ENCODE measurements around the gene MYL1.

MYL1 gene

DNA sequence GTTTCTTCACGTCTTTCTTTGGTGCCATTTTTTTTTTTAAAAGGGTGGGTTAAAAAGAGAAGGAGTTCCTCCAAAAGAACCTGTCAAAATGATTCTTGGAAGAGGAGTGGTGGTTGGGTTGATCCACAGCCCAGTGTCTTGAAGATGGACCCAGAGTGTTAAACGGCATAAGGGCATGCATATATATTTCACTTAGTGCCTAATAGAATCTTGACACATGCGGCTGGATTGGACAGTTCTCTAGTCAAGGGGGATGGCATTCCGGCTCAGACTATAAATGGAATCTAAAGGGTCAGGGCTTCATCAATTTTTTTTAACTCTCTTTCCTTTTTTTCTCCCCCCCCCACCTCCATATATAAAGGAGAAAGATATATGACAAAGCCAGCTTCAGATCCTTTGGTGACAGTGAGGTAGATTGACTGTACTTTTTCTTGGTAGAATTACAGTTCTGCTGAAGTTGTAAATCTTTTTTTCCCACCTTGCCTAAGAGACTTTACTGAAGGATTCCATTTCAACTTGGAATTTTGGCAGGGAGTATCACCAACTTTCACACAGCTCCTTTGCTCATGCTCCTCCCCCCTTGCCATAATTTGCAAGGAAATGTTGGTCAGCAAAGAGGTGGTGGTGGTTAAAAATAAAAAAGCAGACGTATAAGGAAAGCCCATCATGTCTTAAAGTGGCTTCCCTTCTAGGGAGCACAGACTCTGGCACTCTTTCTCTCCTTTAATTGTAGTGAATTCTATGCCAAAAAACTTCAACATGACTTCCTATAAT lies at the start of gene MYL1:
MYL1 (minus strand) TSS at position 160 of the 774 bp plus-strand sequence; CDS start at position 28, 132 bp downstream.
- in situ Hi-C loops (cut with MboI; ENCODE audit: low sequenced_read_pairs), result no loop called here

DNA sequence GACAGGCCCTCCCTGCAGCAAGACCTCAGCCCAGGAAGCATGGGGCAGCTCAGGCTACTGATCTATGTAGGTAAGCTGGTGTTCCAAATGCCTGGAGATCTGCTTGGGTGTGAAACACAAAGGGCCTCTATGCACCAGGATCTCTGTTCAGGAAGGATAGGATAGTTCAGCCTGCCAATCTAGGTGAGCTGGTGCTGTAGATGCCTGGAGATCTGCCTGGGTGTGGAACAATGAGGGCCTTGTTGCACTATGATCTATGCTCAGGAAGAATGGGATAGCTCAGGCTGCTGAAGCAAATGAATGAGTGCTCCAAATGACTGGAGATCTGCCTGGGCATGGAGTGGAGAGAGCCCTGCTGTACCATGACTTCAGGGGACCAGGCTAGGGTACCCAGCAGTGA lies 48.9 kb upstream of the MYL1 start:
- in situ Hi-C loops (cut with MboI; ENCODE audit: low sequenced_read_pairs), result no loop called here

DNA sequence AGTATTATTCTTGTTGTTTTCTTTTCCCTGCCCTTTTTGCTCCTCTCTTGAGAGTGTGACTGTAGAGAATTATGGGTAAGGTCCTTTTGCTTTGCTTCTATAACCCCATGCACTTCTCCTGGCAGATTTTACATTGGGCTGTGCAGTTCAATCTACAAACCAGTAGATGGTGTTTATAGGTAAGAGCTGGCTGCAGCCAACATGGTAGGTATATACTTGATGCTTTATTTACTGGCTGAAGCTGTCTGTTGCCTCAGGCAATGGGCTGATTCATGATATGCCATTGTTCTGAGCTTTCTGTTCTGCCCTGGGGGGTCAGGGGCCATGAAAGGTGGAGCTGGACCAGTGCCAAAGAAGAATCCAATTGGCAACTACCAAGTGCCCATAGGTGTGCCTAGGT lies 48.3 kb upstream of the MYL1 start:
- in situ Hi-C loops (cut with MboI; ENCODE audit: low sequenced_read_pairs), result no loop called here

DNA sequence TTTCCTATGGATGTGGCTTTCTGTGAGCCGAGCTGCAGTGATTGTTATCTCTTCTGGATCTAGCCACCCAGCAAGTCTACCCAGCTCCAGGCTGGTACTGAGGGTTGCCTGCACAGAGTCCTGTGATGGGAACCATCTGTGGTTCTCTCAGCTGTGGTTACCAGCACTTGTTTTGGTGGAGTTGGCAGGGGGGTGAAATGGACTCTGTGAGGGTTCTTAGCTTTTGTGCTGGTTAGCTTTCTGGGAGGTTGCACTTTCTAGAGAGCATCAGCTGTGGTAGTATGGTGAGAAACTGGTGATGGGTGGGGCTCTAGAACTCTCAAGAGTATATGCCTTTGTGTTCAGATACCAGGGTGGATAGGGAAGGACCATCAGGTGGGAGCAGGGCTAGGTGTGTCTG lies 45.4 kb upstream of the MYL1 start:
- in situ Hi-C loops (cut with MboI; ENCODE audit: low sequenced_read_pairs), result no loop called here

DNA sequence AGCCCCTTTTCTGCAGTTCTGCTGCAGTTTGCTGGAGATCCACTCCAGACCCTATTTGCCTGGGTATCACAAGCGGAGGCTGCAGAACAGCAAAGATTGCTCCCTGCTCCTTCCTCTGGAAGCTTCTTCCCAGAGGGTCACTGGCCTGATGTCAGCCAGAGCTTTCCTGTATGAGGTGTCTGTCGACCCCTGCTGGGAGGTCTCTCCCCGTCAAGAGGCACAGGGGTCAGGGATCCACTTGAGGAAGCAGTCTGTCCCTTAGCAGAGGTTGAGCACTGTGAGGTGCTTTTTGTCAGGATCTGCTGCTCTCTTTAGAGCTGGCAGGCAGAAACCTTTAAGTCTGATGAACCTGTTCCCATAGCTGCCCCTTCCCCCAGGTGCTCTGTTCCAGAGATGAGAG lies 42.0 kb upstream of the MYL1 start:
- in situ Hi-C loops (cut with MboI; ENCODE audit: low sequenced_read_pairs), result no loop called here

DNA sequence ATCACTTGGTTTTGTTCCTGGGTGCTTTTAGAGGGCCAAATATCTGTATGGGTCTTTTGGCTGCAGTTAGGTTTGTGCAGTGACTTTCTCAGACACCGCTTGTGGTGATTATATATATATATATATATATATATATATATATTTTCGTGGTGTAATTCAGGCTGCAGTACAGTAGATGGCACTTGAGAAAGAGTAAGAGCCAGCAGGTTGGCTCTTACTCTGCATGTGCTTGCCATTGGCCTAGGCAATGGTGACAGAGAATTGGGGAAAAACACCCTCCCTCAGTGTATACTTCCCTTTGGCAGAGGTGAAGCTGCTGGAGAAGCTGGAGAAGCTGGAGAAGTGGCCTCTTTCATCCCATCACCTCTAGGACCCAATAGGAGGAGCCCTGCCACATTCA lies 22.2 kb upstream of the MYL1 start:
- in situ Hi-C loops (cut with MboI; ENCODE audit: low sequenced_read_pairs), result no loop called here

DNA sequence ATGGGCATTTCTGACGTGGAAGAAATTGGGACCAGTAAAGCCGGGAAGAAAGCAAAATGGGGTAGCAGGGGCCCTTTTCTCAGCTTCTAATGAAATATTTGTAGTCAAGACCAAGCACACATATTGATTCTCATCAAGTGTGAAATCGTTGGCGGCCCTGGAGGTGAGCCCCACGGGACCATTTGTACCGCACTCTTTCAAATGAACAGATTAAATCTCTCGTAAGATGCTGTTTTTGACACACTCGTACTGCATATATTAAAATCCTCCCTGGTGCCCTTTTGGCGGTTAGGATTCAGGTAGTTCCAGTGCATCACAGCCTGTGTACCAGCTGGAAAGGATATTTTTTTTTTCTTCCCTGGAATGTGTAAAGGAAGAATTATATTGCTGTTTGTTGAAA lies 9.9 kb upstream of the MYL1 start:
- in situ Hi-C loops (cut with MboI; ENCODE audit: low sequenced_read_pairs), result no loop called here

DNA sequence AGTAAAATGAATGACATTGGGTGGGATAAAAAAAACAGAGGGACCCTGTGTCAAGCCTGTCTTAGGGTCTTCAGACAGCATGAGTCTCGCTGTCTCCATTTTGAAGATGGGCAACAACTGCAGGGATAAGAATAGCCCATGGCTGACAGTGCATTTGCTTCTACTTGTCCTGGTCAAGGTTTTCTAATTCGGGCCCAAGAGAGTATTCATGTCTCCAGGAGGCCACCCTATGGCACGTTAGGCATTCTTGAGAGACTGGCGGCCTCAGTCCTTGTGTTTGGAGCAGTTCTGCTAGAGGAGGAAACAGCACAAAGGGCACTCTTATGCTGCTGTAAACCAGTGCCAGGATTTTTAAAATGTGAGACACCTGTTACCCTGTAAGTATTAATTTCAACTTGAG lies 9.5 kb upstream of the MYL1 start:
- in situ Hi-C loops (cut with MboI; ENCODE audit: low sequenced_read_pairs), result no loop called here

DNA sequence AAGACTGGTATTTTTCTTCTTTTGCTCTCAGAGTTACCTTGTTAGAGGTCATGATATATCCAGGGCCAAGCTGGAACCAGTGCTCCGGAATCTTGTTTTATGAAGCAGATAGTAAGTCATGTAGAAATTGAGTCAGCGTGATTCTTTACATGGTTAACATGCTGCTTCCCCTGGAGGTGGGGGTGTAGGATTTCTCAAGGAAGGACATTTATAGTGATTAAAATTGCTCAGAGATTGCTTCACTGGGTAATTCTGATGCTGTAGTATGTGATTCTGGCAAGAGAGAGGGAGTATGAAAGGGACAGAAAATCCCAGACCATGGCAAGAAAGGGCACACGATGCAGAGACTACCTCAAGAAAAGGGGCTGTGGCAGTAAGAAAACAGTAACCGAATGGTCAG lies 8.0 kb upstream of the MYL1 start:
- in situ Hi-C loops (cut with MboI; ENCODE audit: low sequenced_read_pairs), result no loop called here

DNA sequence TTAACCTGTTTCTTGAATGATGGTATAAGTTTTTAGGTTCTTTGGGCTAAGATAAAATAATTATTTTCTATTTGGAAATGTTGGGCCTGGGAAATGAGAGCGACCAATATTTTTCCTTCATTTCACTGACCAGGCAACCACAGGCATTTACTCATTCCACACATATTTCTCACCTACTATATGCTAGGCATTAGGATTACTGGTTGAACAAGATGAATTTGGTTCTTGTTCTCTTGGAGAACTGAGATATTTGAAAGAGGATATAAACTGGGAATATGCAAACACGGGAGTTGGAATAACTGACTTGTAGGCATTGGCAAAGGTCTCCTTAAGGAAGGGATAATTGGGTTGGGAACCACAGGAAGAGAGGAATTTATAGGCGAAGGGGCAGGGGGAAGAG lies 3.9 kb upstream of the MYL1 start:
- in situ Hi-C loops (cut with MboI; ENCODE audit: low sequenced_read_pairs), result no loop called here

DNA sequence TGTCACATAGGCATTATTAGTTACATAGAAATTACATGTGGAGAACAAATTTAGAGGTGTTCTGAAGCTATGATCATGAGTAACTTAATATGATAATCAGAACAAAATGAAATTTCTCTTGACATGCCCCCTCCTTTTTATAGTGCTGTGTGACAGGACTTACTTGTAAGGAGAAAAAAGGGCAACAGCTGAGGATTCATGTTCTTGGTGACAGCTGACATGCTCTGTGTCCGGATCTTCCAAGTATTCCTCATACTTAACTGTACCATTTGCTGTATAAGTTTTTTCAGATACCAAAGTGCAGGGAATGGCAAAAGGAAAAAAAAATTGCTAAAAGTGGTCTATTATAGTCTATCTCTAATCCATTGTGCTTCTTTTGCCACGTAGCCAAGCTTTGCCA lies 3.5 kb upstream of the MYL1 start:
- in situ Hi-C loops (cut with MboI; ENCODE audit: low sequenced_read_pairs), result no loop called here

DNA sequence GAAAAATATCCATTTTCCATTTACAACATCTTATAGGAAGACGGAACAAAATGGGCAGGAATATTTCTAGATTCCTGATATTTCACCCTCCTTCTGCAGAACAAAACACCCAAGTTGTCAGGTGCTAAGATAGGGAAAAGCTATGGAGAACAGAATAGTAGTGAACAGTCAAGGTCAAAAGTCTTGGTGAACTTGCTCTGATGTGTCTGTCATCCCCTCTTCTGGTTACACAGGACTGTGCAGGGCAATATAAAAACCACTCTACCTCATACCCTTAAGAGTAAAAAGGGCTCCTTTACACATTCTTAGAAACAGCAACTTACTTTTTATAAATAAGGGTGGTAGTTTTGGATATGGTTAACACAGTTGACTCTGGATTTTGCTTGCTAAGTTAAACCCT lies 4.4 kb downstream of the MYL1 start:
- in situ Hi-C loops (cut with MboI; ENCODE audit: low sequenced_read_pairs), result no loop called here

DNA sequence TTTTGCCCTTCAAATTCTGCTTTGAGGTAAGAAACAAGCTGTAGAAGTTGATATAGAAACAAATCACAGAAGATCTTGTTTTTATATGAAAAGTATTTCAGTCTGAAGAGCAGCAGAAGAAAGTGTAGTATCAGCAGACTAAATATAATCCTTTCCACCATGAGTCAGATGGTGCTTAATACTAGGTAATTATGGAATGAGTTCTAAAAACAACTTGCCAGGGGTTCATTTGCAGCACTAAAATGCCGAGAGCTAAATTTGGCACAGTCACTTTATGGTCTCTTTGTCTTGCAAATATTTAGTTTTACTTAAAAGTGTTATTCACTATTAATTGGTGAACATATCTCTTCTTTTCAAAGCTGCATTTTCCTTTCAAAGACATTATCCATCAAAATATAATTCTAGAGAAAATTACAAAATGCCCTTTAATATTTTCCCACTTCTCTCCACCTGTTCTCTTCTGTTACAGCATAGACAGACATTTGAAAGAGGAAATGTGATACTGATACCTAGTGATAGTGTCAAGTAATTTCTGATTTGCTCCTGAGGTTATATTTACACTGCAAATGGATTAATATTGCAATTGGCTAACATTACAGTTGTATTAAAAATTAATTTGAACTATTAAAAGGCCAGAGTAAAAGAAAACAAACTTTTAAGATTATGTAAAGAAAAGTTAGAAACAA lies 5.3 kb downstream of the MYL1 start:
- in situ Hi-C loops (cut with MboI; ENCODE audit: low sequenced_read_pairs), result no loop called here

DNA sequence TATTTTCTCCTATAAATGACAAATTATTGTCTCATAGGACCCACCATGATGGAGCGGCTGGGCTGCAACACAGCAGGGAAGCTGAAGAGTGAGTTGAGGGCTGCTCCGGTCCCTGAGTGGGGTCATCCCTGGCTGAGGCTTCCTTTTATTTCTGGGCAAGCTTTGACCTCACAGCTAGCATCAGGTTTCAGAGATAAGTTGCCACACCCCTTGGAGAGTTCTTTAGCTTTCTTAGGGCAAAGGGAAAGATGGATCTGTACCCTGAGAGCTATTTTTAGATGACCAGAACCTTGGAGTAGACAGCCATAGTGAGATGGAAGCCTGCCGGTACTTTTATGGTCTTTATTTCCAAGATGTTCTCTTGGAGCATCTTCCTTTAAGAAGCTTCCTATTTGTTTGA lies 11.5 kb downstream of the MYL1 start:
- in situ Hi-C loops (cut with MboI; ENCODE audit: low sequenced_read_pairs), result no loop called here

DNA sequence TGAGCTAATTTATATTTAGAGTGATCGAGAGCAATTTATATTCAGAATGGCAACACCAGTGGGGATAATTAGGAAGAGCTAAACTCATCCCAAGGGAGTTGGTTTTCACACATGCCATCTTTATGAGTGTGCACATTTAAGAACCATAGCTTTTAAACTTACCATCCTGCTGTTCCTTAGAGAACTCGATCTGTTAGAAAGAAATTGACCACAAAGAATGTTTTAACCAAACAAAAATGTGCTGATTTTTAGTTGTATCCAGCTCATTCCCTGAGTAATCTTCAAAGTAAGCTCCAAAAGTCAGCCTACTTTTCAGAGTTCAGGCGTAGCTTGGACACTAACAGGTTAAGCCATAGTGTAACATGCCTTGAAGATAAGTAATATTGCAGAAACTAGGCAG lies 12.6 kb downstream of the MYL1 start:
- in situ Hi-C loops (cut with MboI; ENCODE audit: low sequenced_read_pairs), result no loop called here

DNA sequence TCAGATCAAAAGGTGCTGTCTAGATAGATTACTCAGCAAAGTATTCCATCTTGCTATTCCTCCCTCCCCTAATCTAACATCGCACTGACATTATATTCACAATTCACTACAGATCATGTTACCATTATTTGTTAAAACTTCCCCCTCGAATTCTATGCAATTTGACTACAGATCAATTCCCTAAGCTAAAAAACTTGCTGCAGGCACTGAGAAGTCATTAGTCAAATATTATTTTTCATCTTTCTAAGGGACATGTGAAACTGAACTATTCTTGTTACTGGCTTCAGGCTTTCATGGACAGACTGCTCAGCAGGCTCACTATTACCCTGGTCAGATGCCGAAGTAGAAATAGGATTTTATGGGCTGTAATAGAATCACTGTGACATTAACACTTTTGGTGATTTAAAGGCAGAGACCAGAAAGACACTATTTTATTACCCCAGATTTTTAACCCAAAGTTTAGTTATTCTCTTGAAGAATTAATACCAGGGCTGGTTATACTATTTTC lies 15.1 kb downstream of the MYL1 start:
- in situ Hi-C loops (cut with MboI; ENCODE audit: low sequenced_read_pairs), result no loop called here

DNA sequence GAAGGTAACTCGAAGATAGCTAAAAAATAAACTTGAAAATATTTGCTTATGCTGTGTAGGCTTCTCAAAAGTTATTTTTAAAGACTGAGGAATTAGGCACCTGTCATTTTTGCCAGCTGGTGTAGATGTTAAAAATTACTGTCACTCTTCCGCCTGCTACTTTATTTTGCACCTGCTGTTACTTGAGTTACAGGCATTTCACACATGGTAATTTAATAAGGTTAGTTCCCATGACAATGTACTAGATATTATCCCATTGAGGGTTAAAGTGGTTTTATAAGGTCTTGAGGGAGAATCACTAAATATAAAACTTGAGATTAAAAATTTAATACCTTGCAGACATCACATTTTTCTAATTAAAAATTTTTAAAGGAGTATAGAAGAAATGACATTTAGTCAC lies 26.6 kb downstream of the MYL1 start:
- in situ Hi-C loops (cut with MboI; ENCODE audit: low sequenced_read_pairs), result no loop called here

DNA sequence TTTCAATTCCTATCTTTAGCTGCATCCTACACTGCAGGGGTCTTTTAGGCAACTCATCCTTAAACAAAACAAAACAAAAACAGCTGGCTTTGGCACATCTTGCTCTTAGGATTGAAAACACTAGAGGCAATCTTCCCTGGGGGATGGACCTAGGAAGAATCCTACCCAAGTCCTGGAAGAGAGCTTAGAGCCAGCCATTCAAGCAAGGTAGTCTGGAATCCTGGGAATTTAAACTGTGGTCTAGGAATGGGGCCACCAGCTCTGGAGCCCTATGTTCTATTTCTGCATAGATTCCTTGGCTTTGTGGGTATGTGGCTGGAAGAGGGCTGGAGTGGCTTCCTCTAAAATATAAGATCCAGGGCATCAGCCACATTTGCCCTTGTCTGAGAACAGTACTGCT lies 27.7 kb downstream of the MYL1 start:
- in situ Hi-C loops (cut with MboI; ENCODE audit: low sequenced_read_pairs), result no loop called here

DNA sequence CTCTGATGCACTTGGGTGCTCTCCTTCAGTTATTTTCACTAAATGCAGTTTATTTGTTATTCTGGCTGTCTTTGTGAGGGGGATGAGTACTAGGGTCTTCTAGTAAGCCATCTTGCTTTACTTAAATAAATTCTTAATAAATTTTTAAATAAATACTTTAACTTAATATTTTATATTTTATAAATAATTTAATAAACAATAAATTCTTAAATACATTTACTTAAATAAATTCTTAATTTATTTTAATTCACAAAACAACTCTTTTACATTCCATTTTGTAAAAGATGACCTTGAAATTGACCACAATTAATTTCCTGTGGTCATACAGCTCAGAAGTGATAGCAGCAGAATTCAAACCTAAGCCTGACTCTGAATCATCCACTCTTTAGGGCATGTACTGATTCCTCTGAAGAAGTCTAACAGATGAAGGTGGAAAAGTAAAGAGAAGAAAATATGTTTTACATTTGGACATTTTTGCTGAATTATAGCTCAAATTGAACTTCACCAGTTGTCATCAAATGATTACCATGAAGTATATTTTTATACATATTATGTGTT lies 28.8 kb downstream of the MYL1 start:
- in situ Hi-C loops (cut with MboI; ENCODE audit: low sequenced_read_pairs), result no loop called here

DNA sequence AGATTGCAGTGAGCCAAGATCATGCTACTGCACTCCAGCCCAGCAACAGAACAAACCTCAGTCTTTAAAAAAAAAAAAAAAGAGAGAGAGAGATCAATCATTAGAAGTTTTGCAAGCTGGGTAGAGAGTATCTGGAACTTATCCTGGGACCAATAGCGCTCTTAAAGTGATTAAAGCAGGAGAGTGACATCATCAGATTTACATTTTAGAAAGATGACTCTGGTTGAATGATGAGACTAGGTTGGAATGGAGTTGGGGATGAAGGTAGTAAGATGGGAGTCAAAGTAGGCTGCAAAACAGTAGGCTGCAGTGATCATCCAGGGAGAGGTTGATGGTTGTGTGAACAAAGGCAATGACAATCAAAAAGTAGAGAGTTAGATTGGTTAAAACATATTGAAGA lies 37.8 kb downstream of the MYL1 start:
- in situ Hi-C loops (cut with MboI; ENCODE audit: low sequenced_read_pairs), result no loop called here

DNA sequence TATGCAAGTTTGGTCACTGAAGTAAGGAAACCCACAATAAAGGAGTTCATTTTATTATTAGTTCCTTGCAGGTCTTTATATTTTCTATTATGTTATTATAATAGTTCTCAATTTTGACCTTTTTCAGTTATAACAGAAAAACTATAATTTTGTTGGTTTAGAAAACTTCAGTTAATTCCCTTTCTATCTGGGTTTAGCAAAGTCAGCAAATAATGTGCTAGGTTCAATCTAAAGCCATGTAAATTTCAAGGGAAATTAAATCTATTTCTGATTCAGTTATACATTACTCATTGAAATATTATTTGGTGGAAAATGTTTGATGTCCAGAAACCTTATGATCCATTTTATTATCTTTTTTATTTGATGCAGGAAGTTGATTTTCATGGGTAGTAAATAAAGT lies 43.7 kb downstream of the MYL1 start:
- in situ Hi-C loops (cut with MboI; ENCODE audit: low sequenced_read_pairs), result no loop called here

DNA sequence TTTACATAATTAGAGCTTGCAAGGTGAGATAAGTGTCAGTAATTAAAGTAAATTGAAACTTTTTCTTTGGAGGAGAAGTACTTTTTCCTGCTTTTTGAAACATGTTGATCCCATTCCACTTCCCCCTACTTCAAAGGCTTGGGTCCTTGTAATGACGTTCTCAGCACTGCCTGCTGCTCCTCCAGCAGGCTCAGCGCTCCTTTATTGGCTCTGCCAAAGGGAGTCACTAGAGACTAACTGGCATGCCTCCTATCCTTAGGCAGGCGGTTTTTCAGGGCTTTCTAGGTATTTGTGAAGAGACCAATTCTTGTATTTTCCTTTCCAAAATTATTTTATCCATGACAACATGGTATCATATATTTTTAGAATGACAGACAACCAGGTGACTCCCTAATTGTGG lies 45.8 kb downstream of the MYL1 start:
- in situ Hi-C loops (cut with MboI; ENCODE audit: low sequenced_read_pairs), result no loop called here
